Mesendoderm (in vitro differentiated cells): ENCODE results near the gene GPR89B.
"Not testable (repeated sequence)": the region's sequence is repeated elsewhere in the genome, so short reads cannot be mapped to it uniquely, and the experiment has no call there.

Experiments used
- DNase-seq: peaks from one replicate; pipeline ENCODE4 v3.0.0; 2013
- H2AK5ac ChIP-seq: 2 replicates; pipeline ENCODE4 v1.6.1; 2013; ENCODE audit warnings: low read length, inconsistent platforms
- H2BK120ac ChIP-seq: 2 replicates; pipeline ENCODE4 v1.6.1; 2013; ENCODE audit warnings: low read depth, mild to moderate bottlenecking, low read length, moderate library complexity, mixed read lengths
- H2BK15ac ChIP-seq: replicated peaks from 2 replicates; pipeline ENCODE4 v1.6.1; 2013; ENCODE audit warnings: low read depth, mild to moderate bottlenecking, moderate library complexity
- H2BK5ac ChIP-seq: 2 replicates; pipeline ENCODE4 v1.6.1; 2013; ENCODE audit warnings: low read length, inconsistent platforms
- H3K18ac ChIP-seq: 2 replicates; pipeline ENCODE4 v1.6.1; 2013; ENCODE audit warnings: mild to moderate bottlenecking, low read length, mixed read lengths
- H3K23ac ChIP-seq: one replicate; pipeline ENCODE4 v1.6.1; 2013; ENCODE audit warnings: low read length
- H3K27ac ChIP-seq: 2 replicates; pipeline ENCODE4 v1.5.1; 2013; ENCODE audit warnings: low read depth, mild to moderate bottlenecking, inconsistent platforms, low read length, moderate library complexity
- H3K27me3 ChIP-seq: 2 replicates; pipeline ENCODE4 v1.6.1; 2013; ENCODE audit warnings: low read length, control low read depth, mild to moderate bottlenecking, inconsistent platforms; ENCODE audit not compliant: insufficient read depth, poor library complexity
- H3K36me3 ChIP-seq: 2 replicates; pipeline ENCODE4 v1.6.1; 2013; ENCODE audit warnings: low read length, inconsistent platforms; ENCODE audit not compliant: control insufficient read depth, insufficient read depth
- H3K4ac ChIP-seq: one replicate; pipeline ENCODE4 v1.6.1; 2013; ENCODE audit warnings: low read depth, mild to moderate bottlenecking, low read length, moderate library complexity
- H3K4me1 ChIP-seq: 2 replicates; pipeline ENCODE4 v1.6.1; 2013; ENCODE audit warnings: low read depth, low read length, inconsistent platforms; ENCODE audit not compliant: control insufficient read depth
- H3K4me2 ChIP-seq: 2 replicates; pipeline ENCODE4 v1.6.1; 2013; ENCODE audit warnings: low read length
- H3K4me3 ChIP-seq: 2 replicates; pipeline ENCODE4 v1.5.1; 2013; ENCODE audit warnings: mild to moderate bottlenecking, low read length
- H3K56ac ChIP-seq: one replicate; pipeline ENCODE4 v1.6.1; 2013; ENCODE audit warnings: low read length
- H3K79me1 ChIP-seq: 2 replicates; pipeline ENCODE4 v1.6.1; 2013; ENCODE audit warnings: low read length, inconsistent platforms
- H3K79me2 ChIP-seq: 2 replicates; pipeline ENCODE4 v1.6.1; 2013; ENCODE audit warnings: mild to moderate bottlenecking, low read length; ENCODE audit not compliant: control insufficient read depth, insufficient read depth
- H3K9ac ChIP-seq: 2 replicates; pipeline ENCODE4 v1.6.1; 2013; ENCODE audit warnings: low read length, inconsistent platforms
- H4K5ac ChIP-seq: one replicate; pipeline ENCODE4 v1.6.1; 2013; ENCODE audit warnings: low read length
- H4K8ac ChIP-seq: one replicate; pipeline ENCODE4 v1.6.1; 2013; ENCODE audit warnings: low read depth, mild to moderate bottlenecking, control low read depth, low read length, moderate library complexity
- WGBS: extraction: QIAGEN DNeasy Blood & Tissue Kit; methylation state at CpG from one replicate; pipeline ENCODE4 v1.1.7; 2013; ENCODE audit warnings: low lambda C conversion rate, missing lambda C conversion rate; ENCODE audit not compliant: insufficient coverage; ENCODE audit errors: extremely low coverage; 5-methylcytosine and 5-hydroxymethylcytosine counted together

The GPR89B gene

DNA sequence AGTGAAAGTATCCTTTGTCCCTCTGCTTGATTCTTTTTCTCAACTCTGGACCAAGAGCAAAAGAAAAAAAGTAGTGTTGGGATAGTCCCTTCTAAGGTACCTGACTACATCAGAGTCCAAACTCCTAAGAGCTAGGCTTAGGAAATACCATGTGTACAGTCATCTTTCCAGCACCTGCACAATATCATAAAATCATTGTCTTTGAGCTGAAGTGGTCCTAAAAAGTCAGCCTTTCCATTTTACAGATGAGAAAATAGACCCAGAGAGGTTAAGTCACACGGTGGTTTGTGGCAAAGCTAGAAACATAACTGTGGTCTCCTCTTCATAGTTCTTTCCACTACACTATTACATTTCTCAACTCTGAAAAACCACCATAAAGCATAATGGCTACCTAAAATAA lies 38.4 kb downstream of the GPR89B start:
- not testable (repeated sequence) for H3K4me1 ChIP-seq

GRCh38 chr1:147978896-147979651 lies 50.9 kb downstream of the GPR89B start:
- H2BK5ac ChIP-seq, H3K9ac ChIP-seq, H3K23ac ChIP-seq, H3K56ac ChIP-seq, H2BK120ac ChIP-seq, H3K4me3 ChIP-seq, H3K36me3 ChIP-seq, H3K4me2 ChIP-seq, H4K5ac ChIP-seq, H3K18ac ChIP-seq, H3K4me1 ChIP-seq, H3K27ac ChIP-seq, H3K79me2 ChIP-seq, H3K4ac ChIP-seq, H4K8ac ChIP-seq, H2AK5ac ChIP-seq, H3K27me3 ChIP-seq, H3K79me1 ChIP-seq, H2BK15ac ChIP-seq: not testable (repeated sequence)
- DNase-seq = peak; percentile 40
- WGBS = no CpG with 5 or more reads among the region's 6 CpGs

More for the DNA sequence above, 38.4 kb downstream of the GPR89B start:
- H4K8ac ChIP-seq, H3K4me3 ChIP-seq, H4K5ac ChIP-seq, H3K23ac ChIP-seq, H2BK5ac ChIP-seq, H2BK15ac ChIP-seq, H3K9ac ChIP-seq, H3K36me3 ChIP-seq, H3K56ac ChIP-seq, H3K79me1 ChIP-seq, H3K79me2 ChIP-seq, H2AK5ac ChIP-seq, H3K18ac ChIP-seq, H3K27ac ChIP-seq, DNase-seq, H2BK120ac ChIP-seq, H3K4ac ChIP-seq, H3K27me3 ChIP-seq, H3K4me2 ChIP-seq: not testable (repeated sequence)
- WGBS = no CpG with 5 or more reads among the region's 1 CpG

- no CpG with 5 or more reads among the region's 2 CpGs for WGBS
- not testable (repeated sequence) for H3K27me3 ChIP-seq
These were observed 57.2 kb downstream of the GPR89B start for GRCh38 chr1:147985374-147985773.

GRCh38 chr1:147987893-147988292 lies 59.7 kb downstream of the GPR89B start:
- H2BK15ac ChIP-seq, H3K9ac ChIP-seq, H2AK5ac ChIP-seq, H3K79me2 ChIP-seq, H3K23ac ChIP-seq, H3K4me3 ChIP-seq, H2BK5ac ChIP-seq, H3K18ac ChIP-seq, DNase-seq, H3K27ac ChIP-seq, H3K56ac ChIP-seq, H3K4ac ChIP-seq, H3K4me1 ChIP-seq, H4K5ac ChIP-seq, H3K79me1 ChIP-seq, H2BK120ac ChIP-seq, H3K4me2 ChIP-seq, H3K27me3 ChIP-seq, H4K8ac ChIP-seq, H3K36me3 ChIP-seq: not testable (repeated sequence)
- no CpG with 5 or more reads among the region's 3 CpGs for WGBS

More at GRCh38 chr1:147985374-147985773, 57.2 kb downstream of the GPR89B start:
- not testable (repeated sequence) for H2AK5ac ChIP-seq, H2BK5ac ChIP-seq, H3K4ac ChIP-seq, DNase-seq, H2BK15ac ChIP-seq, H3K4me1 ChIP-seq, H3K23ac ChIP-seq, H4K5ac ChIP-seq, H2BK120ac ChIP-seq, H3K4me3 ChIP-seq, H3K4me2 ChIP-seq, H3K36me3 ChIP-seq, H3K56ac ChIP-seq, H4K8ac ChIP-seq, H3K9ac ChIP-seq, H3K18ac ChIP-seq, H3K27ac ChIP-seq, H3K79me2 ChIP-seq, H3K79me1 ChIP-seq

DNA sequence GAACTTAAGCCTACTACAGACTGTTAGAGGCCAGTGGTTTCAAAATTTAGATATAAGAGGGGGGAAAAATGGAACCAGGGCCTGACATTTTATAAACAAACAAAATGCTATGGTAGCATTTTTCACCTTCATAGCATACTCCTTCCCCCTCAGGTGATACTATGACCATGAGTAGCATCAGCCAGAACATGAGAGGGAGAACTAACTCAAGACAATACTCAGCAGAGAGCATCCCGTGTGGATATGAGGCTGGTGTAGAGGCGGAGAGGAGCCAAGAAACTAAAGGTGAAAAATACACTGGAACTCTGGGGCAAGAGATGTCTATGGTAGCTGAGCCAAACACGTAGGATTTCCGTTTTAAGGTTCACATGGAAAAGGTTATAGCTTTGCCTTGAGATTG lies 64.7 kb downstream of the GPR89B start:
- not testable (repeated sequence) for H3K9ac ChIP-seq, H3K36me3 ChIP-seq, H3K4me3 ChIP-seq, H3K4me2 ChIP-seq, H3K4ac ChIP-seq, H3K18ac ChIP-seq, H3K23ac ChIP-seq, H2BK120ac ChIP-seq, H3K27ac ChIP-seq, H4K5ac ChIP-seq, H2AK5ac ChIP-seq, H3K4me1 ChIP-seq, H4K8ac ChIP-seq, H2BK15ac ChIP-seq, H3K79me2 ChIP-seq, H3K79me1 ChIP-seq, H3K27me3 ChIP-seq, H2BK5ac ChIP-seq, H3K56ac ChIP-seq, DNase-seq
- no CpG with 5 or more reads among the region's 4 CpGs for WGBS

DNA sequence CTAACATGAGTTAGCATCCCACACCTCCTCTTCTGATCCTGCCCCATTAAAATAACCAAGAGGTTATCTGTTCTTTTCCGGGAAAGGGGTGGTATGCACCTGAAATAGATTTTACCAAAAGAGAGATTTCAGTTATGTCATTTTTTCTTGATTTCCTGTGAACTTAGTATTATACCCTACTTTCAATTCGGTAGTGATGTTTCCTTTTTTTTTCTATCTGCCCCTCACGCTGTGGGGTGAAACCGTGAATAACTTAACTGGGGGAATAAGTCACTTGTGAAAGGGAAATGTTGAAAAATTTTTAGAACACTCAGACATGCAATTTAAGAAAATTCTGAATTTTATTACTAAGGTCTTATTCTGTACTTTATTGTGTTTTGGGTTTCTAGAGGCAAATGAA lies 65.2 kb downstream of the GPR89B start:
- H3K18ac ChIP-seq = not testable (repeated sequence)
- WGBS = no CpG with 5 or more reads among the region's 4 CpGs

More for the DNA sequence above, 65.2 kb downstream of the GPR89B start:
- not testable (repeated sequence) for H3K27ac ChIP-seq, H3K36me3 ChIP-seq, H2AK5ac ChIP-seq, H3K4me3 ChIP-seq, H3K23ac ChIP-seq, H3K4ac ChIP-seq, H2BK120ac ChIP-seq, H2BK5ac ChIP-seq, H4K5ac ChIP-seq, H3K4me2 ChIP-seq, H3K79me1 ChIP-seq, H3K27me3 ChIP-seq, H2BK15ac ChIP-seq, H3K56ac ChIP-seq, H3K9ac ChIP-seq, H3K79me2 ChIP-seq, H3K4me1 ChIP-seq, DNase-seq, H4K8ac ChIP-seq
